ENCODE measurements around the gene PLIN4. TPM values are rescaled to one million over a fixed set of nuclear protein-coding genes. Genes with fewer than 3 reads are reported as not detected.

The PLIN4 gene
- 0.26 and 2.9 TPM in 2 replicates for total RNA-seq

GRCh38 chr19:4518345-4519171, at the start of gene PLIN4:
Gene PLIN4, minus strand, starts transcription at chr19:4518486. Its CDS starts 214 bp downstream, at chr19:4518272.

DNA sequence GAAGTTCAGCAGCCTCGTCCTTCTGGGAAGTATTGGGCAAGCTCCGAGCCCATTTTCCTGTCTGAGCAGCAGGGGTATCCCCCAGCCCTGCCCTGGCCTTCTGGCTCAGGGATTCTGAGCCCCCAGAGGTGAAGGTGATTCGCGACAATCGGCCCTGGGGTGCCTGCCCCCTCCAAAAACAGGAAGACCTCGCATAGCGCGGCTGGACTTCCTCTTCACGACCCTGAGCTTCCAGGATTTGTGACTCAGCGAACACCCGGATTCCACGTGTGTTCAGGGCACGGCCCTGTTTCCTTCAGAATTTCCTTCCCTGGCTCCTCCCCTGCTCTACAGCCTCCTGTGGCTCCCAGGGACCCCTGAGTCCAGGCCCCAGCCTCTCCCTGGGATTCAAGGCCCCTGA, 41.3 kb upstream of the PLIN4 start, which contains the start of gene SEMA6B:
Gene SEMA6B, minus strand, starts transcription at position 116 of the 400 bp plus-strand sequence. CDS start 1,227 bp downstream, outside the sequence.

GRCh38 chr19:4539693-4540581, 21.7 kb upstream of the PLIN4 start, which contains the start of gene LRG1:
Gene LRG1, minus strand, starts transcription at chr19:4540036. Its CDS starts 23 bp downstream, at chr19:4540013.

GRCh38 chr19:4534836-4535658, 16.8 kb upstream of the PLIN4 start, which contains the start of gene PLIN5:
Gene PLIN5, minus strand, starts transcription at chr19:4535224. Its CDS starts 1,150 bp downstream, at chr19:4534074.

DNA sequence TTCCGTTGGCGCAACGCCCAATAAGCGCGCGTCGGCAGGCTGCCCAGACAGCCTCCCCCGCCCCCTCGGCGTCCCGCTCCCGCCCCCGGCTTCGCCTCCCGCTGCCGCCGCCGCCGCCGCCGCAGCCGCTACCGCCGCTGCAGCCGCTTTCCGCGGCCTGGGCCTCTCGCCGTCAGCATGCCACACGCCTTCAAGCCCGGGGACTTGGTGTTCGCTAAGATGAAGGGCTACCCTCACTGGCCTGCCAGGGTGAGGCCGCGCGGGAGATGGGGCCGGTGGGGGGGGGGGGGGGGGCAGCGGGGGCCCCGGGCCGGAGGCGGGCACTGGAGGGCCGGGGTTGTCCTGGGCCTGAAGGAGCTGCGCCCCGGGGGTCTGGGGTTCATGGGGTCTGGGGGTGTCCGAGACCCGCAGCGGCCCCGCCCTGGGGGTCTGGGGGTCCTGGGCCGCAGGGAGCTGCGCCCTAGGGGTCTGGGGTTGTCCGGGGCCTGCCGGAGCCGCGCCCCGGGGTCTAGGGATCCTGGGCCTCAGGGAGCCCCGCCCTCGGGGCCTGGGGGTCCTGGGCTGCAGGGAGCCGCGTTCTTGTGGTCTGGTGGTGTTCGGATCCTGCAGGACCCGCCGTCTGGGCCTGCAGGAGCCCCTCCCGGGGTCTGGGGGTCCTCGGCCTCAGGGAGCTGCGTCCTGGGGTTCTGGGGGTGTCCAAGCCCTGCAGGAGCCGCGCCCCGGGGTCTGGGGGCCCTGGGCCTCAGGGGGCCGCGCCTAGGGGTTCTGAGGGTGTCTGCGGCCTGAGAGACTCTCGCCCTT, 45.9 kb downstream of the PLIN4 start, which contains the start of gene HDGFL2:
Gene HDGFL2, plus strand, starts transcription at position 124 of the 801 bp plus-strand sequence. Its CDS starts 54 bp downstream, at position 178.

GRCh38 chr19:4457654-4458395, 60.5 kb downstream of the PLIN4 start, which contains the start of gene UBXN6:
Gene UBXN6, minus strand, starts transcription at chr19:4457794. Its CDS starts 97 bp downstream, at chr19:4457697.

Other genes starting within 250 kb of the PLIN4 start
- gene SHD, start 239.2 kb downstream of the PLIN4 start, total RNA-seq: not detected in 2 replicates
- gene TMIGD2, start 216.1 kb downstream of the PLIN4 start, total RNA-seq: not detected in 2 replicates
- 7.8 and 10.4 TPM in 2 replicates for gene FSD1, start 213.9 kb downstream of the PLIN4 start, total RNA-seq
- gene STAP2, start 179.7 kb downstream of the PLIN4 start, total RNA-seq: 0.73 and 2.2 TPM in 2 replicates
- gene MPND, start 174.9 kb downstream of the PLIN4 start, total RNA-seq: 3.9 and 6.9 TPM in 2 replicates
- 40.9 and 45.2 TPM in 2 replicates for gene SH3GL1, start 117.9 kb downstream of the PLIN4 start, total RNA-seq
- gene CHAF1A, start 115.8 kb downstream of the PLIN4 start, total RNA-seq: 6.6 and 6.8 TPM in 2 replicates
- 88.3 and 94.6 TPM in 2 replicates for gene UBXN6, start 60.7 kb downstream of the PLIN4 start, total RNA-seq
- 34.7 and 38.0 TPM in 2 replicates for gene HDGFL2, start 46.2 kb downstream of the PLIN4 start, total RNA-seq
- not detected in 2 replicates for gene PLIN5, start 16.7 kb upstream of the PLIN4 start, total RNA-seq
- gene LRG1, start 21.6 kb upstream of the PLIN4 start, total RNA-seq: not detected in 2 replicates
- gene SEMA6B, start 41.2 kb upstream of the PLIN4 start, total RNA-seq: 0.20 TPM in 2 replicates
- gene TNFAIP8L1, start 121.0 kb upstream of the PLIN4 start, total RNA-seq: 2.0 and 2.1 TPM in 2 replicates
- gene MYDGF, start 151.9 kb upstream of the PLIN4 start, total RNA-seq: 271 and 327 TPM in 2 replicates
- 28.5 and 51.1 TPM in 2 replicates for gene DPP9, start 205.4 kb upstream of the PLIN4 start, total RNA-seq

Measured in smooth muscle cell of the pulmonary artery (primary cell).